ENCODE results near the gene C1orf226. TPM values are rescaled to one million over a fixed set of nuclear protein-coding genes. Genes with fewer than 3 reads are reported as not detected.

Gene C1orf226
- total and polyA plus RNA-seq, 9 of the 15 experiments (the other 6 are each of a cell fraction or from before 2014, with no cell fraction given), result 0.10 to 1.4 (median 0.47) TPM

GRCh38 chr1:162372159-162373071 lies 9.1 kb upstream of the C1orf226 start (continued):
- TF ChIP-seq RERE (CRISPR knock-in tag; IDR thresholded peaks at IDR 0.05; ENCODE audit: borderline replicate concordance) (no peak), E2F8 (IDR thresholded peaks at IDR 0.05; ENCODE audit: low read depth, partially characterized antibody) (no peak), RBM39 (optimal IDR thresholded peaks at IDR 0.05; ENCODE audit: low read depth, low read length) (no peak), SRF (CRISPR knock-in tag; IDR thresholded peaks at IDR 0.05) (no peak), ATF3 (IDR thresholded peaks at IDR 0.05) (no peak), ATF3 (CRISPR knock-in tag; conservative IDR thresholded peaks at IDR 0.05) (0 out of 2 replicates have a peak, but pooled peaks have one; percentile 27), ZNF592 (IDR thresholded peaks at IDR 0.05) (no peak; the same call in none of the 2 replicates), ZBTB34 (CRISPR knock-in tag; IDR thresholded peaks at IDR 0.05) (no peak)
